ENCODE measurements around the gene COX18.
A peak's percentile ranks its signal among the peaks of the same experiment; 100 is the strongest.

COX18 gene

GRCh38 chr4:73006286-73006990 lies 63.1 kb downstream of the COX18 start:
- FAIRE-seq: no peak
- TF ChIP-seq PAX5 (IDR thresholded peaks at IDR 0.05; ENCODE audit: insufficient read depth, low read length, severe bottlenecking) (no peak), POLR2A (IDR thresholded peaks at IDR 0.05; ENCODE audit: low read depth, low read length) (no peak), POLR2AphosphoS5 (IDR thresholded peaks at IDR 0.05; ENCODE audit: low read depth, low read length) (no peak), SPI1 (IDR thresholded peaks at IDR 0.05; ENCODE audit: low read depth, low read length) (peak; percentile 95), POU2F2 (IDR thresholded peaks at IDR 0.05; ENCODE audit: low read depth, low read length) (no peak)

GRCh38 chr4:73005514-73005913 lies 64.0 kb downstream of the COX18 start:
- FAIRE-seq: no peak

More at GRCh38 chr4:73006286-73006990, 63.1 kb downstream of the COX18 start:
- no peak for DNase-seq (ENCODE audit: insufficient read length, low spot score)

More at GRCh38 chr4:73005514-73005913, 64.0 kb downstream of the COX18 start:
- no peak for TF ChIP-seq POU2F2 (IDR thresholded peaks at IDR 0.05; ENCODE audit: low read depth, low read length)
- TF ChIP-seq SPI1 (IDR thresholded peaks at IDR 0.05; ENCODE audit: low read depth, low read length): no peak
- no peak for TF ChIP-seq TAF1 (IDR thresholded peaks at IDR 0.05; ENCODE audit: low read depth, low read length)
- no peak for TF ChIP-seq POLR2A (IDR thresholded peaks at IDR 0.05; ENCODE audit: low read depth, low read length)
- no peak for TF ChIP-seq POLR2AphosphoS5 (IDR thresholded peaks at IDR 0.05; ENCODE audit: low read depth, low read length)
- no peak for TF ChIP-seq PAX5 (IDR thresholded peaks at IDR 0.05; ENCODE audit: insufficient read depth, low read length, severe bottlenecking)
- DNase-seq (ENCODE audit: insufficient read length, low spot score): no peak

All from GM12891 (cell line).